HFF-Myc (cell line): ENCODE data around the gene SLC4A1.

ENCODE experiments used
- DNase-seq: peaks from one replicate; pipeline ENCODE4 v3.0.0-alpha.2; 2011; ENCODE audit warnings: low read depth; ENCODE audit errors: extremely low read depth
- H3K4me3 ChIP-seq: replicated peaks from 2 replicates; pipeline ENCODE4 v1.5.1; 2011; ENCODE audit warnings: low read depth, mild to moderate bottlenecking, control low read depth, low read length
- CTCF ChIP-seq: IDR thresholded peaks from 2 replicates; pipeline ENCODE4 v1.5.1; 2012; ENCODE audit warnings: mild to moderate bottlenecking, low read depth, low read length, control low read depth; ENCODE audit errors: missing control alignments

The SLC4A1 gene

GRCh38 chr17:44214230-44214494 is 53.8 kb downstream of the SLC4A1 start:
- no peak for DNase-seq
- H3K4me3 ChIP-seq = no peak overlapping the region
- TF ChIP-seq CTCF = no peak

GRCh38 chr17:44213403-44214229 is 54.3 kb downstream of the SLC4A1 start:
- no peak overlapping the region for H3K4me3 ChIP-seq
- TF ChIP-seq CTCF = no peak
- no peak for DNase-seq

GRCh38 chr17:44212507-44213402 is 55.2 kb downstream of the SLC4A1 start:
- H3K4me3 ChIP-seq = no peak overlapping the region
- DNase-seq = no peak
- TF ChIP-seq CTCF = no peak

- no peak for DNase-seq
- TF ChIP-seq CTCF = no peak
- H3K4me3 ChIP-seq = no peak overlapping the region
These were observed 56.4 kb downstream of the SLC4A1 start for GRCh38 chr17:44211281-44212265.

GRCh38 chr17:44210342-44211192 is 57.4 kb downstream of the SLC4A1 start:
- no peak for DNase-seq
- H3K4me3 ChIP-seq = no peak overlapping the region
- peak; percentile 95 for TF ChIP-seq CTCF
